ENCODE results near the gene EPB41L4B.

EPB41L4B gene

GRCh38 chr9:109276469-109277440 is 44.1 kb downstream of the EPB41L4B start:
- no peak for DNase-seq (ENCODE audit: low read depth)
- TF ChIP-seq POLR2A (IDR thresholded peaks at IDR 0.05; ENCODE audit: extremely low read depth, insufficient read length), result no peak
- TF ChIP-seq, protein P1, sequence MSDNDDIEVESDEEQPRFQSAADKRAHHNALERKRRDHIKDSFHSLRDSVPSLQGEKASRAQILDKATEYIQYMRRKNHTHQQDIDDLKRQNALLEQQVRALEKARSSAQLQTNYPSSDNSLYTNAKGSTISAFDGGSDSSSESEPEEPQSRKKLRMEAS (IDR thresholded peaks at IDR 0.05; ENCODE audit: low read depth, low read length), result no peak
- no peak for TF ChIP-seq MYC (IDR thresholded peaks at IDR 0.05; ENCODE audit: low read depth, low read length)
- TF ChIP-seq CTCF (IDR thresholded peaks at IDR 0.05; ENCODE audit: low read depth, low read length), result no peak
- no peak overlapping the region for H3K4me3 ChIP-seq (ENCODE audit: low read depth, low read length)

DNA sequence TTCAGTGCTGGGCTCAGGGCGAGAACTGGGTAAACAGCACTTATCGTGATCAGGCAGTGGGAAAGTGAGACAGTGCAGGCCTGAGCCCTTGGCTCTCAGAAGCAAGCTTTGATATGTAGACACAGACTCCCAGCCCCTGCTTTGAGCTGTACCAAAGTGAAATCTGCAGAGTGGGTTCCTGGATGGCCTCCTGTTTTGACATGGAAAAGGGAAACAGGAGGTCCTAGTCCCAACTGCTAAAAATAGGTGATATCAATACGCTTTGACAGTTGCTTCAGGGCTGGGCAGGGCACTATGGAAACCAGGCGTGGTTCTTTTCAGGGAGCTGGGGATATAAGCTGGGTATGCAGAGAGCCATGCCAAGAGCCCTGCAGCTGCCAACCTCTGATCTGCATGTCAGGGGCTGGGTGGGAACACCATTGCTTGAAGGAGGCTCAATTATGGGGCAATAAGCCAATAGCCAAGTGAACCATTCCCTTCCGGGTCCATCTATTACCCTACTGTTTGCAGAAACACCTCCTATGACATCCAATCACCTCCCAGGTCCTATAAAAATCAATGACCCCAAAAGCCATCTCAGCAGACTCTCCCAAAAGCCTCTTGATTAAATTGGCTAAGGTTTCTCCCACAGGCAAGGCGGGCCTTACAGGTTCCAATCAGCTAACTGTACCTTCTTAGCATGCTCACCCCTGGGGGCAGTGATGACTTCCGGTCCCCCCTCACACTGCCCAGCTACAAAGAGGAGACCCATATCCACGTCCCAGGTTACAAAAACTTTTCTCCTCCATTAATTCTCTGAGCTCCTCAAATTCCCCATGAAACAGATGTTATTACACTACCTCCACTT is 45.8 kb downstream of the EPB41L4B start:
- no peak for TF ChIP-seq CTCF (IDR thresholded peaks at IDR 0.05; ENCODE audit: low read depth, low read length)
- TF ChIP-seq MYC (IDR thresholded peaks at IDR 0.05; ENCODE audit: low read depth, low read length), result no peak
- no peak for TF ChIP-seq POLR2A (IDR thresholded peaks at IDR 0.05; ENCODE audit: extremely low read depth, insufficient read length)
- TF ChIP-seq, protein P1 (IDR thresholded peaks at IDR 0.05; ENCODE audit: low read depth, low read length), result no peak
- H3K4me3 ChIP-seq (ENCODE audit: low read depth, low read length), result no peak overlapping the region
- DNase-seq (ENCODE audit: low read depth), result no peak

DNA sequence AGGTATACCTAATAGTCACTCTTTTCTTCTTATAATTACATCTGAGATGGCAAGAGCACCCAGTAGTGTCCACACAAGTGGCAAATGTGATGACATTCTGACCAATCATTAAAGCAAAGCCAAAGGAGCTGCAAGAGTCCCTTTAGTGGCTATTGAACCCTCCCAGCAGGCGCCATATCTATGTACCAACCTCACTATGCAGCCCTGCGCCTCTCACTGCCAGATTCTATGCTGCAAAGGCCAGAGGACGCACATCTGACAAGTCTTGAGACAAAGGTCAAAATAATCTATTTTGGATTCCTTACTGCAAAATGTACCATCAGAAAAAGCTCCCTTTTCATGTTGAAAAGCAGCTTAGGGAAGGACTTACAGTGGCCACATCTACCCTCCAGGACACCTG is 47.0 kb downstream of the EPB41L4B start:
- H3K4me3 ChIP-seq (ENCODE audit: low read depth, low read length), result no peak overlapping the region
- TF ChIP-seq MYC (IDR thresholded peaks at IDR 0.05; ENCODE audit: low read depth, low read length) (no peak), POLR2A (IDR thresholded peaks at IDR 0.05; ENCODE audit: extremely low read depth, insufficient read length) (no peak), CTCF (IDR thresholded peaks at IDR 0.05; ENCODE audit: low read depth, low read length) (no peak)
- TF ChIP-seq, protein P1 (IDR thresholded peaks at IDR 0.05; ENCODE audit: low read depth, low read length), result no peak
- no peak for DNase-seq (ENCODE audit: low read depth)

DNA sequence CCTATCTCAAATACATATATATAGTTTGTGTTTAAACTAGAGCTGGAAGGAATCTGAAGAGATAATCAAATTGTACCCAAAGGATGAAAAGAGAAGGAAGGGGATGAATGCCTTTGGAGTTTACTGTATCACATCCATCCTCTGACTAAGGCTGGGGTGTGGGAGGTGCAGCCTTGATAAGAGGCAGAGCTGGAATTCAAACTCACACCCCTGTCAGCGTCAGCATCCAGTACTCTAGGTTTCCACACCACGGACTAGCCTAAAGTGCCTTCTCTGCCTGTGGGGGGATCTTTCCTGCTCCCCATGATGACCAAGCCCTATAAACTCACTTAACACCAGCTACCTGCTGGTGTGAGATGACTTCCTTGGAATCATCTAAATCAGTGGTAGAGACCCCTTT is 48.1 kb downstream of the EPB41L4B start:
- TF ChIP-seq, protein P1 (IDR thresholded peaks at IDR 0.05; ENCODE audit: low read depth, low read length), result no peak
- no peak for TF ChIP-seq CTCF (IDR thresholded peaks at IDR 0.05; ENCODE audit: low read depth, low read length)
- no peak for TF ChIP-seq MYC (IDR thresholded peaks at IDR 0.05; ENCODE audit: low read depth, low read length)
- TF ChIP-seq POLR2A (IDR thresholded peaks at IDR 0.05; ENCODE audit: extremely low read depth, insufficient read length), result no peak
- DNase-seq (ENCODE audit: low read depth), result no peak
- H3K4me3 ChIP-seq (ENCODE audit: low read depth, low read length), result no peak overlapping the region

GRCh38 chr9:109272045-109272444 is 48.8 kb downstream of the EPB41L4B start:
- TF ChIP-seq POLR2A (IDR thresholded peaks at IDR 0.05; ENCODE audit: extremely low read depth, insufficient read length) (no peak), MYC (IDR thresholded peaks at IDR 0.05; ENCODE audit: low read depth, low read length) (no peak), CTCF (IDR thresholded peaks at IDR 0.05; ENCODE audit: low read depth, low read length) (no peak)
- TF ChIP-seq, protein P1 (IDR thresholded peaks at IDR 0.05; ENCODE audit: low read depth, low read length), result no peak
- no peak for DNase-seq (ENCODE audit: low read depth)
- H3K4me3 ChIP-seq (ENCODE audit: low read depth, low read length), result no peak overlapping the region

All from NB4 (cell line).